ENCODE data around the gene ZDHHC14.
"Not testable (repeated sequence)": the region's sequence is repeated elsewhere in the genome, so short reads cannot be mapped to it uniquely, and the experiment has no call there.

ZDHHC14 gene

GRCh38 chr6:157699777-157700636, 319.0 kb downstream of the ZDHHC14 start:
- no peak for TF ChIP-seq CTCF (conservative IDR thresholded peaks at IDR 0.05; ENCODE audit: low read depth, low read length)
- DNase-seq (ENCODE audit: low read depth), result no peak
- no peak overlapping the region for H3K4me3 ChIP-seq (ENCODE audit: low read length)

- not testable (repeated sequence) for H3K4me3 ChIP-seq (ENCODE audit: low read length); DNase-seq (ENCODE audit: low read depth)
These were observed 325.4 kb downstream of the ZDHHC14 start for GRCh38 chr6:157706351-157706750.

GRCh38 chr6:157706883-157707282, 325.9 kb downstream of the ZDHHC14 start:
- no peak for TF ChIP-seq CTCF (conservative IDR thresholded peaks at IDR 0.05; ENCODE audit: low read depth, low read length)
- DNase-seq (ENCODE audit: low read depth), result no peak
- no peak overlapping the region for H3K4me3 ChIP-seq (ENCODE audit: low read length)

- no peak for TF ChIP-seq CTCF (conservative IDR thresholded peaks at IDR 0.05; ENCODE audit: low read depth, low read length)
- DNase-seq (ENCODE audit: low read depth), result no peak
- H3K4me3 ChIP-seq (ENCODE audit: low read length), result no peak overlapping the region
These were observed 326.6 kb downstream of the ZDHHC14 start for GRCh38 chr6:157707576-157707975.

- H3K4me3 ChIP-seq (ENCODE audit: low read length), result no peak overlapping the region
- no peak for TF ChIP-seq CTCF (conservative IDR thresholded peaks at IDR 0.05; ENCODE audit: low read depth, low read length)
- DNase-seq (ENCODE audit: low read depth), result no peak
These were observed 327.2 kb downstream of the ZDHHC14 start for GRCh38 chr6:157708239-157708638.

GRCh38 chr6:157708933-157709332, 327.9 kb downstream of the ZDHHC14 start:
- no peak for DNase-seq (ENCODE audit: low read depth)
- no peak overlapping the region for H3K4me3 ChIP-seq (ENCODE audit: low read length)
- TF ChIP-seq CTCF (conservative IDR thresholded peaks at IDR 0.05; ENCODE audit: low read depth, low read length), result no peak

GRCh38 chr6:157709555-157709954, 328.6 kb downstream of the ZDHHC14 start:
- no peak overlapping the region for H3K4me3 ChIP-seq (ENCODE audit: low read length)
- TF ChIP-seq CTCF (conservative IDR thresholded peaks at IDR 0.05; ENCODE audit: low read depth, low read length), result no peak
- DNase-seq (ENCODE audit: low read depth), result no peak

All from retinal pigment epithelial cell (primary cell).